Prostate gland (tissue), 2 donors: ENCODE measurements around the gene RTN1.

Experiments
- CTCF ChIP-seq, 4 experiments: fragments of 200-600 bp in 2 of 4; fragments of 450-650 bp in 2 of 4; sonication (generic) in 2 of 4; IDR thresholded peaks; 1 replicate in 3 of 4; 2 replicates in 1 of 4; pipeline ENCODE4 v1.5.1; 2016 to 2019; ENCODE audit warnings: antibody characterized with exemption in 4 of 4, mild to moderate bottlenecking in 2 of 4, moderate library complexity in 2 of 4
- POLR2A ChIP-seq: fragments of 450-650 bp; IDR thresholded peaks from one replicate; pipeline ENCODE4 v1.6.1; 2016; ENCODE audit warnings: antibody characterized with exemption, mild to moderate bottlenecking
- POLR2AphosphoS5 ChIP-seq: sonication (generic); formaldehyde crosslinking; IDR thresholded peaks from one replicate; pipeline ENCODE4 v1.6.1; 2017; ENCODE audit warnings: antibody characterized with exemption

GRCh38 chr14:59890676-59891075 is 20.1 kb upstream of the RTN1 start:
- TF ChIP-seq POLR2A (no peak), CTCF (IDR thresholded peaks at IDR 0.05) (no peak), POLR2AphosphoS5 (no peak)
